Measurements from ENCODE around the gene SLC39A7. TPM values are rescaled to one million over a fixed set of nuclear protein-coding genes. Genes with fewer than 3 reads are reported as not detected.

The SLC39A7 gene
- polyA plus RNA-seq, 4 donors = 91.9 to 139 (median 116) TPM

DNA sequence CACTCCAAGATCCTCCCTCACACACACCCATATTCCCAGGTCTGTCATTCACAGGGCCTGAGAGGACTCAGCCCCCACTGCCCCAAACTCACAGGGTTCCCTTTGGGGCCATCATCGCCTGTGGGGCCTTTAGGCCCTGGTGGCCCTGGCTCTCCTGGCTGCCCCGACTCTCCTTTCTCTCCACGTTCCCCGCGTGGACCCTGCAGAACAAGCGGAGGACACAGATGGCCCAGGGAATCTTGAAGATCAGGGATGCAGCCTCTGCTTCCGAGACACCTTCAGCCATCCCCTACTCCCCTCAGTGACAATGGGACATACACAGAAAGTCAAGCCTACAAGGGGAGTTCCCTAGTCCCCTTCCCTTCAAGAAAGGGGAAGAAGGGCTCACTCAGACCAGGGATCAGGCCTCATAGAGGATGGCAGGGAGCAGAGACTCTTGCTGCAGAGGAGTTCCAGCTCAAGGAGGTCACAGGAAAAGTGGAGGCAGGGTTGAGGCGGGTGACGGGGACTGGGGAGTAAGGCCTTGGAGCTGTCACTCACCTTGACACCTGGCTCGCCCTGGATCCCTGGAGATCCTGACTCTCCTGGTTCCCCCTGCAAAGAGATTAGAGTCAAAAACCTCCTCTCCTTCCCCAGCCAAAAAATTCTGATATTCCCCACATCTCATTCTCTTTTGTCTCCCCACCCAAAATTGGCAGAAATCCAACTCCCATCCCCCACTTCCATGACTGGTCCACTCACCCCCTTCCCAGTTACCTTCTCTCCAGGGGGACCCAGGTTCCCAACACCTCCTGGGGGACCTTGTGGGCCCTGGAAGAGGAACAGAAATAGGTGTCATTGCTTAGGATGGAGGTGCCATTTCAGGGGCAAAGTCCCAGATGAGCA is 31.1 kb upstream of the SLC39A7 start:
- no peak for DNase-seq (ENCODE audit: low read depth in 4 of 4, low spot score in 3 of 4)

DNA sequence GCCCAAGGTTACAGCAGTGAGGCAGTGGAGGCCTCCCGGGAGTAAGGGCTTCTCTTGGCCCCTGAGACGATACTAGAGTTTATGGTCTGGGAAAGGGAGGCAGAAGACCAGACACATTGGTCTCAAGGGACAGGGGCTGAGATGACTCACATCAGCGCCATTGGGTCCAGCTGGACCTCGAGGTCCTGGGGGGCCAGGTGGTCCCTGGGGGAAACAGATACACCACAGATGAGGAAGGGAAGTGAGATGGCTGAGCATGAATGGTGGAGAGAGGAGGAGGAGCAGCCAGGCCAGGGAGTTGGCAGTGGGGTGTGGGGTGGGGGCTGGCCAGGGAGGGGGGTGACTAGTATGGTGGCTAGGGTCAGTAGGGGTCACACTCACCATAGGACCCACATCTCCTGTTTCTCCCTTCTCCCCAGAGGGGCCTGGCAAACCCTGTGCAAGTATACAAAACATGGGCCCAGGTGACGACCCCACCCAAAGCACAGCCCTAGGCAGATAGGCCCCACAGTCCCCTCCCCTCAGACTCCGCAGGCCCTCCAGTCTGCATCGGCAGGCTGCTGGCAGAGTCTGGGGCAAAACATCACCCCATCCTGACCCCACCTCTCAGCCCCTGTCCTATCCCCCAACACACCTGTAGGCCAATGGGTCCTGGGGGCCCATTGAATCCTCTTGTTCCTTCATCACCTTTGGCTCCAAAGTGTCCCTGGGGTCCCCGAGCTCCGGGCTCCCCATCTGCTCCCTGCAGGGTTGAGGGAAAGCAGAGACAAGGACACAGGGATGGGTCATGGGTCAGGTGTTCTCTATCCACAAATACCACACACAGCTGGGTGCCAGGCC is 30.3 kb upstream of the SLC39A7 start:
- DNase-seq (ENCODE audit: low read depth in 4 of 4, low spot score in 3 of 4) = no peak

GRCh38 chr6:33171016-33171879 is 29.4 kb upstream of the SLC39A7 start:
- no peak for DNase-seq (ENCODE audit: low read depth in 4 of 4, low spot score in 3 of 4)

GRCh38 chr6:33171880-33172687 is 28.6 kb upstream of the SLC39A7 start:
- DNase-seq (ENCODE audit: low read depth in 4 of 4, low spot score in 3 of 4) = no peak

DNA sequence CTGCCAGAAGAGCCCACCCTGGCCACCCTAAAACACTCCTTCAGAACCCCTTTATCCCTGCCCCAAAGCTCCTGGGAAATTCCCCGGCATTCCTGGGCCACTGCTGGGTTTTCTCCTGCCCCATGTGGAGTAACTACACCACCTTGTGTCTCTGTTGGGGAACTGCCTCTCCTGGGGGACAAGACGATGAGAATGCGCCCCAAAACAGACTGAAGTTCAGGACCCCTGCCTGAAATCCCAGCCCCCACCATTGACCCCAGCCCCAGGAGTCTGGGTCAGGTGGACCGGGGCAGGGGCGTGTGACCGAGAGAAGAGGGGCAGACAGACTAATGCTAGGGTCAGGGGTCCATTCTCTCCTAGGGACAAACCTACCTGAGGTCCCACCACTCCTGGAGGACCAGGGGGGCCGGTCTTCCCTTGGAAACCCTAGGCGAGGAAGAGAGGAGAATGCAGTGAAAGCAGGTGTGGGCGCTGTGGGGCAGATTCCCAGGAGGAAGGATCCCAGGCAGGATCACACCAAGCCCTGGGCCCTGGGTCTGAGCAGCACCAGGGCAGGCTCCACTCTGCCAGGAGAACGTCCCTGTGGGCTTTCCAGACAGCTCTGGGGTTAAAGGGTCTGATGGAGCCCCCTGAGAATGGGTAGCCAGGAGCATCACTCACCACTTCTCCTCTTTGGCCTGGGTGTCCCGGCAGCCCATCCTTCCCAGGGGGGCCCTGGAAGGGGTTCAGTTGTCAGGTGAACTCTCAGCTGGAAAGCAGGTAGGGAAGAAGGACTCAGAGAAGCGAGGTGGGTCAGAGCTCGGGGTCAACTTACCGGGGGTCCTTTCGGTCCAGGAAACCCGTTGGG is 27.8 kb upstream of the SLC39A7 start:
- no peak for DNase-seq (ENCODE audit: low read depth in 4 of 4, low spot score in 3 of 4)

DNA sequence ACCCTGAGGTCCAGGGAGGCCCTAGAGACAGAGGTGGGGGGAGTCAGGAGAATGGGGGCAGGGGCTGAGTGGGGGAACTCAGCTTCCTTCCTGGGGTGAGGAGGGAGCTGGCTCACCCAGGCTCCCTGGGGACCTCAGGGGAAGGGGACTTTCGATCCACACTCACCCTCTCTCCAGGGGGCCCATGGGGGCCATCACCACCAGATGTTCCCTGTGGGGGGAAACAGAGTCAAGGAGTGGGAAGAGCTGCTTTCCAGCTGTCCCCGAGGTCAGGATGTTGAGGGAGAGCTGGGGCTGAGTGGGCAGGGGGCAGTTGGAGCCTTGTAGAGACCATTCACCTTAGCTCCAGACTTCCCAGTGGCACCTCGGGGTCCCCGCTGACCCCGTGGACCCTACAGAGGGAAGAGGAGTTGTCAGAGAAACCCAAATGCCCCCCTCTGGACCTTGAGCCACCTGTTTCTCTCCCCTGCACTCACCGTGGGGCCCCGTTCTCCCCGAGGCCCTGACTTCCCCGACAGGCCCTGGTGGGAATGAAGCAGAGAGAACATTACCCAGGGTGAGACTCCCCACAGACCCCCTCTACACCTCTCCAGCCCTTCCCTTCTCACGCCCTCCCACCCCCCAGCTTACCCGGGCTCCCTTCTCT is 27.0 kb upstream of the SLC39A7 start:
- DNase-seq (ENCODE audit: low read depth in 4 of 4, low spot score in 3 of 4) = no peak

- DNase-seq (ENCODE audit: low read depth in 4 of 4, low spot score in 3 of 4) = no peak
These were observed 25.9 kb upstream of the SLC39A7 start for GRCh38 chr6:33174784-33175183.

GRCh38 chr6:33175436-33176069 is 25.1 kb upstream of the SLC39A7 start:
- no peak for DNase-seq (ENCODE audit: low read depth in 4 of 4, low spot score in 3 of 4)

- no peak for DNase-seq (ENCODE audit: low read depth in 4 of 4, low spot score in 3 of 4)
These were observed 23.8 kb upstream of the SLC39A7 start for GRCh38 chr6:33176906-33177305.

GRCh38 chr6:33177552-33178446 is 22.9 kb upstream of the SLC39A7 start:
- no peak for DNase-seq (ENCODE audit: low read depth in 4 of 4, low spot score in 3 of 4)

- no peak for DNase-seq (ENCODE audit: low read depth in 4 of 4, low spot score in 3 of 4)
These were observed 21.8 kb upstream of the SLC39A7 start for GRCh38 chr6:33178755-33179475.

- no peak for DNase-seq (ENCODE audit: low read depth in 4 of 4, low spot score in 3 of 4)
These were observed 19.5 kb upstream of the SLC39A7 start for GRCh38 chr6:33181141-33181540.

- no peak for DNase-seq (ENCODE audit: low read depth in 4 of 4, low spot score in 3 of 4)
These were observed 17.5 kb upstream of the SLC39A7 start for GRCh38 chr6:33183071-33183683.

DNA sequence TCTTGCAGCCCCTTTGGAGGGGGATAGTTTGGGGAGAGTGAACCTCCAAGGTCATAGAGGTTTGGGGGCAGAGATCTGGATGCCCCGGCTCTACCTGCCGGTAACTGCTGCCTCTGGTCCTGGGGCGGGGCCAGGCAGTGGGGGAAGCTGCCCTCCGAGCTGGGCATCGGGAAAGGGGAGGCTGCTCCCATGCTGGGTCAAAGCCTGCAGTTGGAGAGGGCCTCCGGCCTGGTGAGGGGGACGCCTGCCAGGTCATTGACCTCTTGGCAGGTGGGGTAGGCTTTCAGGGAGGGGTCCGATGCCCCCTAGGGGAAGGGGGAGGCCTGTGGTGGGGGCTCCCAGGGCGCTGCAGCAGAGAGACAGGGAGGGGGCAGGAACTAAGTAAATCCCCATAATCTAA is 15.5 kb upstream of the SLC39A7 start:
- DNase-seq (ENCODE audit: low read depth in 4 of 4, low spot score in 3 of 4) = no peak

GRCh38 chr6:33185654-33186187 is 14.9 kb upstream of the SLC39A7 start:
- DNase-seq (ENCODE audit: low read depth in 4 of 4, low spot score in 3 of 4) = no peak

DNA sequence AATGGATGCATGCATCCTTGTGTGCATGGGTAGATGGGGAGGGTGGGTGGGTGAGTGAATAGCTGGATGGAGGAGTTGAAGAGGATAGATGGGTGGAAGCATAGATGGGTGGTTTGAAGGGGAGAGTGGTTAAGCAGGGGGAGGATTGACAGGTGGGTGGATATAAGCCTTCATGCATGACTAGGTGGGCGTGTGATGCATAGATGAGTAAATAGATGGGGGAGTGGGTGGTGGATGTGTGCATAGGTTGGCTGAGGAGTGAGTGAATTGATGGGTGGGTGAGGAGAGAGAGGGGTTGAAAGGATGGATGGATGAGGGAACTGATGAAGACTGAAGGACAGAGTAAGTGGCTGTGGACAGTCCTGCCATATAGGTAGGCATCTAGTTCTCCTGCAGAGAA is 12.9 kb upstream of the SLC39A7 start:
- DNase-seq (ENCODE audit: low read depth in 4 of 4, low spot score in 3 of 4) = no peak
